DND-41 (cell line): ENCODE results near the gene CD300A.

Experiments used
- EZH2 ChIP-seq: IDR thresholded peaks from 3 replicates; pipeline ENCODE4 v1.6.1; 2012; ENCODE audit warnings: borderline replicate concordance, low read depth, mild to moderate bottlenecking, moderate library complexity, low read length, inconsistent platforms; ENCODE audit not compliant: severe bottlenecking
- TF ChIP-seq, protein P1 (sequence below): IDR thresholded peaks from 2 replicates; pipeline ENCODE4 v1.5.1; 2012; ENCODE audit warnings: borderline replicate concordance, low read length, moderate library complexity, mild to moderate bottlenecking; ENCODE audit not compliant: poor library complexity, severe bottlenecking; ENCODE audit errors: extremely low read depth

DNA sequence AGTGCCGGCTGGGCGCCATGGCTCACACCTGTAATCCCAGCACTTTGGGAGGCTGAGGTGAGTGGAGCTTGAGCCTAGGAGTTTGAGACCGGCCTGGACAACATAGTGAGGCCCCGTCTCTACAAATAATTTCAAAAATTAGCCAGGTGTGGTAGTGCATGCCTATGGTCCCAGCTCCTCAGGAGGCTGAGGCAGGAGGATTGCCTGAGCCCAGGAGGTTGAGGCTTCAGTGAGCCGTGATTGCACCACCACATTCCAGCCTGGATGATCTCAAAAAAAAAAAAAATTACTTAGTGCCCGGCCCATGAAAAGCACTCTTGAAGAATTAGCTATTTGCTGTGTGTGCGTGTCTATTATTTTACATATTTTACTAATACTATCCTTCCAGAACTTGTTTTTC lies 24.9 kb upstream of the CD300A start:
- TF ChIP-seq, protein P1, sequence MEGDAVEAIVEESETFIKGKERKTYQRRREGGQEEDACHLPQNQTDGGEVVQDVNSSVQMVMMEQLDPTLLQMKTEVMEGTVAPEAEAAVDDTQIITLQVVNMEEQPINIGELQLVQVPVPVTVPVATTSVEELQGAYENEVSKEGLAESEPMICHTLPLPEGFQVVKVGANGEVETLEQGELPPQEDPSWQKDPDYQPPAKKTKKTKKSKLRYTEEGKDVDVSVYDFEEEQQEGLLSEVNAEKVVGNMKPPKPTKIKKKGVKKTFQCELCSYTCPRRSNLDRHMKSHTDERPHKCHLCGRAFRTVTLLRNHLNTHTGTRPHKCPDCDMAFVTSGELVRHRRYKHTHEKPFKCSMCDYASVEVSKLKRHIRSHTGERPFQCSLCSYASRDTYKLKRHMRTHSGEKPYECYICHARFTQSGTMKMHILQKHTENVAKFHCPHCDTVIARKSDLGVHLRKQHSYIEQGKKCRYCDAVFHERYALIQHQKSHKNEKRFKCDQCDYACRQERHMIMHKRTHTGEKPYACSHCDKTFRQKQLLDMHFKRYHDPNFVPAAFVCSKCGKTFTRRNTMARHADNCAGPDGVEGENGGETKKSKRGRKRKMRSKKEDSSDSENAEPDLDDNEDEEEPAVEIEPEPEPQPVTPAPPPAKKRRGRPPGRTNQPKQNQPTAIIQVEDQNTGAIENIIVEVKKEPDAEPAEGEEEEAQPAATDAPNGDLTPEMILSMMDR = no peak
- TF ChIP-seq EZH2 = no peak
